GM06990 (cell line): ENCODE data around the gene TAGLN3.
A peak's percentile ranks its signal among the peaks of the same experiment; 100 is the strongest.

Experiments
- DNase-seq: peaks from one replicate; pipeline ENCODE4 v3.0.0-alpha.2; 2011; ENCODE audit not compliant: insufficient read length; ENCODE audit errors: extremely low read depth
- H3K27me3 ChIP-seq: replicated peaks from 2 replicates; pipeline ENCODE4 v1.6.0; 2011; ENCODE audit warnings: low read length; ENCODE audit not compliant: control insufficient read depth, insufficient read depth
- H3K36me3 ChIP-seq: 2 replicates; pipeline ENCODE4 v1.5.1; 2011; ENCODE audit warnings: low read length; ENCODE audit not compliant: control insufficient read depth, insufficient read depth
- H3K4me3 ChIP-seq: replicated peaks from 2 replicates; pipeline ENCODE4 v1.5.1; 2011; ENCODE audit warnings: low read depth, mild to moderate bottlenecking, control low read depth, low read length
- TF ChIP-seq, protein P1 (sequence below): IDR thresholded peaks from 2 replicates; pipeline ENCODE4 v1.5.1; 2011; ENCODE audit warnings: low read length, control low read depth, mild to moderate bottlenecking, inconsistent platforms; ENCODE audit not compliant: insufficient read depth, poor library complexity, severe bottlenecking

TAGLN3 gene

DNA sequence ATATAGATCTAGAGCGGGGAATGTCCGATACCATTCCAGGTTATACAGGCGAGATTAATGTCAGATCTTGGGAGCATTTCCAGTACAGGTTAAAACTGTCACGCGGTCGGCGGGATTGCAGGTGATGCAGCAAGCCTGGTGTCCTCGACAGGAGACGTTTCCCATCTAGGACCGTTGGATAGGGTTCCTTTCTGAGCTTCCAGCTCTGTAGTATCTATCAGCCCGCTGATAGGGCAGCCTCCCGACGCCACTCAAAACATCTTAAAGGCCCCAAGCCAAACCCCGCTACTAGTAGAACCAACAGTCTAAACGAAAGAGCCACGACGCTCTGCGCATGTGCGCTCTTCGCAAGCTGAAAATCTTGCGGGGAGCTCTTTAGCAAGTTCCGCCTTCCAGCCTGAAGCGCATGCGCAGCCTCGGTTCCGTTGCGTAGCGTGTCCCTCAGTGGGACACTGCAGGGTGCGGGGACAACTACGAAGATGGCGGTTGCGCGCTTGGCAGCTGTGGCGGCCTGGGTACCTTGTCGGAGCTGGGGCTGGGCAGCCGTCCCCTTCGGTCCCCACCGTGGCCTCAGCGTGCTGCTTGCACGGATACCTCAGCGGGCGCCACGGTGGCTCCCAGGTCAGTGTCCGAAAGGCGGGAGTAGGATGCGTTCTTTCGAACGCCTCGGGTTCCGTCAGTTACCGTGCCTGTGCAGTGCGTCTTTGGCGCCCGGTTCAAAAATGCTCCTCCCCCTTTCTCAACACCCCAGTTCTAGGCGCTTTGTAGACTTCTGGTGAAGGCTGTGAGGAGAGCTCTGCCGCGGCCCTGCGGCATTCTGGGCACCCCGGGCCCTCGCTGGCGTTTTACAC, 19.9 kb upstream of the TAGLN3 start, which contains the start of gene ABHD10:
ABHD10 (plus strand) TSS at position 444 of the 851 bp plus-strand sequence; CDS start at position 480, 36 bp downstream.
- Histone ChIP-seq H3K27me3 (no peaks in the 10 kb centered on the region), H3K36me3 (no peaks in the 10 kb centered on the region), H3K4me3 (peak within 1 kb of the TSS; percentile 73)
- TF ChIP-seq, protein P1, sequence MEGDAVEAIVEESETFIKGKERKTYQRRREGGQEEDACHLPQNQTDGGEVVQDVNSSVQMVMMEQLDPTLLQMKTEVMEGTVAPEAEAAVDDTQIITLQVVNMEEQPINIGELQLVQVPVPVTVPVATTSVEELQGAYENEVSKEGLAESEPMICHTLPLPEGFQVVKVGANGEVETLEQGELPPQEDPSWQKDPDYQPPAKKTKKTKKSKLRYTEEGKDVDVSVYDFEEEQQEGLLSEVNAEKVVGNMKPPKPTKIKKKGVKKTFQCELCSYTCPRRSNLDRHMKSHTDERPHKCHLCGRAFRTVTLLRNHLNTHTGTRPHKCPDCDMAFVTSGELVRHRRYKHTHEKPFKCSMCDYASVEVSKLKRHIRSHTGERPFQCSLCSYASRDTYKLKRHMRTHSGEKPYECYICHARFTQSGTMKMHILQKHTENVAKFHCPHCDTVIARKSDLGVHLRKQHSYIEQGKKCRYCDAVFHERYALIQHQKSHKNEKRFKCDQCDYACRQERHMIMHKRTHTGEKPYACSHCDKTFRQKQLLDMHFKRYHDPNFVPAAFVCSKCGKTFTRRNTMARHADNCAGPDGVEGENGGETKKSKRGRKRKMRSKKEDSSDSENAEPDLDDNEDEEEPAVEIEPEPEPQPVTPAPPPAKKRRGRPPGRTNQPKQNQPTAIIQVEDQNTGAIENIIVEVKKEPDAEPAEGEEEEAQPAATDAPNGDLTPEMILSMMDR = no peak
- DNase-seq = peak; percentile 91

DNA sequence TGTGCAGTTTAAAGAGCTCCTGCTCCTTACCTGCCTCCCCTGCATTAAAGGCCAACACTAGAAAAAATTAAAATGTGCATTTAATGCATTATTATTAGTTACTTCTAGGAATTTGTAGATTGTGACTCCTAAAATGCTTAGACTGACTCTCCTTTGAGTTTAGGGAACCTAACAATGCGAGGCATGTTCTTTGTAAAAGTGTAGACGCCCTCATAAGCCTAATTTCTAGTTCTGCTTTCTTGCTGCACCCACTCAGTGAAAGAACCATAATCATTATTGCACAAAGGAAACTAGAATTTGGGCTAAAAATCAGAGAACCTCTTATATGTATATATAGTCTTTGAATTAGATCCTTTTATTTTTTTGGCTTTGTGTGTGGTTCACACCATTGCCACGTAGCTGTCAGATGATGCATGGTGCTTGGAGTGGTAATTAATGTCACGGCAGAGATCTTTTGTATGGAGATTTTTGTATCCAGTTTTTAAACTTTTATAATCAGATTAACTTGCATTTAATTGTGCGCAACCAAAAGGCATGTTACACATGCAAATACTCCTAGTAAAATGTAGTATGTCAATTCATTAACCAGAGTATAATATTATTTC, 19.2 kb upstream of the TAGLN3 start:
- DNase-seq = no peak
- H3K4me3 ChIP-seq = peak overlapping the region; percentile 73
- no peaks in the 10 kb centered on the region for H3K27me3 ChIP-seq
- no peaks in the 10 kb centered on the region for H3K36me3 ChIP-seq
- TF ChIP-seq, protein P1 = no peak

DNA sequence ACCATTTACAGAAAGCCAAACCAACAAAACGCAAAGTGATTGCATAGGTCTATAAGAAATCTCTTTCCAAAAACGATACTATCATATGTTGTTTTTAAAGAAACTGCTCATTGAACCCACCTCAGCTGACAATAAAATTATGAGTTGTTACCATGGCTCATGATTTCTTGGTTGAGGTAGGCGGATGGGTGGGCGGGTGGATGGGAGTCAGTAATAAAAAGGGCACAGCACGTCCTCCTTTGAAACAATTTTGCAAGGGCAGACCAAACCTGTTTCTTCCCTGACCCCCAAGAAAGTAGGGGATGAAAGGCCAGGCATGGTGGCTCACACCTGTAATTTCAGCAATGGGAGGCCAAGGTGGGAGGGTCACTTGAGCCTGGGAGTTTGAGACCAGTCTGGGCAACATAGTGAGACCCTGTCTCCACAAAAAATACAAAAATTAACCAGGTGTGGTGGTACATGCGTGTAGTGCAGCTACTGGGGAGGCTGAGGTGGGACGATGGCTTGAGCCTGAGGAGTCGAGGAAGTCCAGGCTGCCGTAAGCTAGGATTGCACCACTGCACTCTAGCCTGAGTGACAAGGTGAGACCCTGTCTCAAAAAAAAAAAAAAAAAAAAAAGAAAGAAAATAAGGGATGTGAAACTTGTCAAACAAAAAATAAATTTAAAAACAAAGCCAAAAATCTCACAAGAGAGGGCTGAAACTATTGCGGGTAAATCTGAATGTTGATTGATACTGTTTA, 17.8 kb upstream of the TAGLN3 start:
- Histone ChIP-seq H3K36me3 (no peaks in the 10 kb centered on the region), H3K27me3 (no peaks in the 10 kb centered on the region), H3K4me3 (no peak overlapping the region)
- TF ChIP-seq, protein P1 = no peak
- no peak for DNase-seq

- no peaks in the 10 kb centered on the region for H3K36me3 ChIP-seq
- DNase-seq = no peak
- no peaks in the 10 kb centered on the region for H3K27me3 ChIP-seq
- TF ChIP-seq, protein P1 = no peak
- H3K4me3 ChIP-seq = no peak overlapping the region
Observed at GRCh38 chr3:111981457-111981763, 17.3 kb upstream of the TAGLN3 start.

DNA sequence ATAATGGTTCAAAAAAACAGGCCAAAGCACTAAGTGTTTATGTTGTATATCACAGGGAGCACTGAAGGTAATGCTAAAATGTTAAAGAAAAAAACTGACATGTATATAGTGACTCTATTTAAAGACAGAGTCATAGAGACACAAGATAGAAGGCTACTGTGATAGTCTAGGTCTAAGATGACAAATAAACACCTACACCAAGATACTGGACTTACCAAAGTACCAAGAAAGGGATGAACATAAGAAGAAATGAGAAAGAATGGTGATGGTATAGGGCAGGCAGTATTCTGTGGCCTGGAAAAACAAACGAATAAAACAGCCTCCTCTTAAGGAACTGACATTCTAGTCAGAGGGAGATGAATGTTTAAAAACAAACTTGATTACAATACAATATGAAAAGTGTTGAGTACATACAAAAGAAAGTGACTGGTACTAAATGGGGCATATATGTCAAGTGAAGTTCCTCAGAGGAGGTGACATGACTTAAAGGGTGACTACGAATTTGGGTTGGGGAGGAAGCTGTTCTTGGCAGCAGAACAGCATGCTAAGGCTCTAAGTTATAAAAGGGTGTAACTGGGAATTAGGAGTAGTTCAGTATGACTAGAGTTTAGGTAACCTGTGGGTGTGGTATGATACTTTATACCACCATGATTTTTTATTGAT, 14.0 kb upstream of the TAGLN3 start:
- TF ChIP-seq, protein P1 = no peak
- H3K36me3 ChIP-seq = no peaks in the 10 kb centered on the region; the same call in 1 of the 2 replicates

More for the DNA sequence above, 14.0 kb upstream of the TAGLN3 start:
- no peak overlapping the region for H3K4me3 ChIP-seq
- H3K27me3 ChIP-seq = no peaks in the 10 kb centered on the region
- DNase-seq = no peak
